ENCODE data around the gene AP2B1.

DNA sequence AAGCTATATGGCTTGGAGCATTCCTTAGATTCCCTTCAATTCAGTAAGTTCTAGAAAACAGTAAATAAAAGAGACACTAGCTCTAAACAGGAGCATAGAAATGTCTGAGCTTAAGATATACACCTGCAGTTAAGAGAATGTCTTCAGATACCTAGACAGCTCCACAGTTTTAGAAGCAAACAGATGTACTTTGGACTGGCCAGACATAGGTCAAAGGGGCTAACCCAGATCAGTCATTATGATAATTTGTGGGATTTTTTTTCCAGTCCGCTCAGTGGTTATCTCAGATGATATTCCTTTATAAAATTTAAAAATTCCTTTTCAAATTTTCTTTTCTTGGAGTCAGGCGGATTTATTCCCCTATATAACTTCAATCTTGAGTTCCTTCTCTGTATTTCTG is 78.5 kb downstream of the AP2B1 start:
- no peak for TF ChIP-seq POLR2A (IDR thresholded peaks at IDR 0.05)
- TF ChIP-seq, protein P1, sequence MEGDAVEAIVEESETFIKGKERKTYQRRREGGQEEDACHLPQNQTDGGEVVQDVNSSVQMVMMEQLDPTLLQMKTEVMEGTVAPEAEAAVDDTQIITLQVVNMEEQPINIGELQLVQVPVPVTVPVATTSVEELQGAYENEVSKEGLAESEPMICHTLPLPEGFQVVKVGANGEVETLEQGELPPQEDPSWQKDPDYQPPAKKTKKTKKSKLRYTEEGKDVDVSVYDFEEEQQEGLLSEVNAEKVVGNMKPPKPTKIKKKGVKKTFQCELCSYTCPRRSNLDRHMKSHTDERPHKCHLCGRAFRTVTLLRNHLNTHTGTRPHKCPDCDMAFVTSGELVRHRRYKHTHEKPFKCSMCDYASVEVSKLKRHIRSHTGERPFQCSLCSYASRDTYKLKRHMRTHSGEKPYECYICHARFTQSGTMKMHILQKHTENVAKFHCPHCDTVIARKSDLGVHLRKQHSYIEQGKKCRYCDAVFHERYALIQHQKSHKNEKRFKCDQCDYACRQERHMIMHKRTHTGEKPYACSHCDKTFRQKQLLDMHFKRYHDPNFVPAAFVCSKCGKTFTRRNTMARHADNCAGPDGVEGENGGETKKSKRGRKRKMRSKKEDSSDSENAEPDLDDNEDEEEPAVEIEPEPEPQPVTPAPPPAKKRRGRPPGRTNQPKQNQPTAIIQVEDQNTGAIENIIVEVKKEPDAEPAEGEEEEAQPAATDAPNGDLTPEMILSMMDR (IDR thresholded peaks at IDR 0.05), result no peak

Data from lower leg skin (tissue), 3 donors.